GM20000 (cell line): ENCODE results near the gene LCP2.

Source experiments
- DNase-seq: peaks from one replicate; pipeline ENCODE4 v3.0.0; 2012; ENCODE audit warnings: low spot score
- TF ChIP-seq, protein P1 (sequence below): IDR thresholded peaks from 2 replicates; pipeline ENCODE4 v1.5.1; 2012; ENCODE audit warnings: mild to moderate bottlenecking, control low read depth; ENCODE audit errors: extremely low read depth, missing control alignments

The LCP2 gene

DNA sequence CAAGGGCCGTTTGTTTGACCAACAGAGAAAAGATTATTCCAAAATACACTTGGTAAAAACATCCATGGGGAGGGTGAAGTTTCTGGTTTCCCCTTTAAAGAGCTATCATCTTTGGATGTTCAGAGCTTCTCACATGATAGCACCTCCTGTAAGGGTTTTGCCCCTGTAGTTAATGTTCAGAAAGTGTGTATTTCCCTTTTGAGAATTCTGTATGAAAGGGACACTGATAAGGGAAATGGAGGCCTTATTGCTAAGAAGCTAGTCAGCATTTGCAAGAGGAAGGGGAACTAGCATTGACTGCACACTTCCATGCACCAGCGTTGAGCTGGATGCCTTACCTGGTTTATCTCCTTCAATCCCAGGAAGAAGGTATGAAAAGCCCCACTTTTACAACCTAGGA is 96.3 kb downstream of the LCP2 start:
- DNase-seq: no peak
- TF ChIP-seq, protein P1, sequence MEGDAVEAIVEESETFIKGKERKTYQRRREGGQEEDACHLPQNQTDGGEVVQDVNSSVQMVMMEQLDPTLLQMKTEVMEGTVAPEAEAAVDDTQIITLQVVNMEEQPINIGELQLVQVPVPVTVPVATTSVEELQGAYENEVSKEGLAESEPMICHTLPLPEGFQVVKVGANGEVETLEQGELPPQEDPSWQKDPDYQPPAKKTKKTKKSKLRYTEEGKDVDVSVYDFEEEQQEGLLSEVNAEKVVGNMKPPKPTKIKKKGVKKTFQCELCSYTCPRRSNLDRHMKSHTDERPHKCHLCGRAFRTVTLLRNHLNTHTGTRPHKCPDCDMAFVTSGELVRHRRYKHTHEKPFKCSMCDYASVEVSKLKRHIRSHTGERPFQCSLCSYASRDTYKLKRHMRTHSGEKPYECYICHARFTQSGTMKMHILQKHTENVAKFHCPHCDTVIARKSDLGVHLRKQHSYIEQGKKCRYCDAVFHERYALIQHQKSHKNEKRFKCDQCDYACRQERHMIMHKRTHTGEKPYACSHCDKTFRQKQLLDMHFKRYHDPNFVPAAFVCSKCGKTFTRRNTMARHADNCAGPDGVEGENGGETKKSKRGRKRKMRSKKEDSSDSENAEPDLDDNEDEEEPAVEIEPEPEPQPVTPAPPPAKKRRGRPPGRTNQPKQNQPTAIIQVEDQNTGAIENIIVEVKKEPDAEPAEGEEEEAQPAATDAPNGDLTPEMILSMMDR: no peak

DNA sequence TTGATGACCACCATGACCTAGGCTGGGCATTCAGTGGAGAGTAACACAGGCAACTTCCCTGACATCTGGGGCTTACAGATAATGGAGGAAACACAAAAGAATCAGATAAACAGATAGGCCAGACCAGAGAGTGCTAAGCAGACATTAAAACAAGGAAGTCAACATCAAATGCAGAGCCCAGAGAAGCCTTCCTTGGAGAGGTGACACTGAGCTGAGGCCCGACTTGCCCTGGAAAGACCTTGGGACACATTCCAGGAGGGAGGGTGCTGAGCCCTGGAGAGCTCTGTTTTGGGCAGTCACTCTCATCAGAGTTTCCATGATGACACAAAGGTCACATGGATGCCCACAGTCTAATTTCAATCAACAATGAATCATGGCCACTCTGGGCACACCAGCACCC is 96.7 kb downstream of the LCP2 start:
- DNase-seq: no peak
- TF ChIP-seq, protein P1: no peak
